H1 (cell line): ENCODE measurements around the gene ARID1B. TPM values are rescaled to one million over a fixed set of nuclear protein-coding genes. Genes with fewer than 3 reads are reported as not detected.

Experiments
- POLR2A ChIP-seq, 2 experiments: IDR thresholded peaks; 1 replicate in 1 of 2; 2 replicates in 1 of 2; pipeline ENCODE4 v1.6.1; 2011; ENCODE audit warnings: low read depth in 2 of 2, low read length in 2 of 2, mild to moderate bottlenecking in 2 of 2; ENCODE audit errors: control extremely low read depth in 1 of 2
- polyA plus RNA-seq, 7 experiments: library from polyadenylated mRNA; depleted of rRNA in 3 of 7; stranded (reverse) in 5 of 7; unstranded in 2 of 7; fragments of >200 nt in 5 of 7; fragments of 200-250 nt in 2 of 7; gene quantifications; 1 replicate in 5 of 7; 2 replicates in 1 of 7; 4 replicates in 1 of 7; pipeline versions ENCODE4 v1.2.1 to v1.2.3, GENCODE V29; 2011 to 2013; ENCODE audit warnings: missing spikeins in 2 of 7, mixed read lengths in 2 of 7
- total RNA-seq: library from RNA; stranded (reverse); fragmentation: NEBNext Ultra II Directional; extraction: Animal tissue kit (Norgen Biotek cat#: 25700); gene quantifications from 2 replicates; pipeline ENCODE4 v1.2.1, GENCODE V29; 2021
- TF ChIP-seq, protein P1 (sequence below): fragments of 300-600 bp; sonication (generic); IDR thresholded peaks from 2 replicates; pipeline ENCODE4 v1.7.1; 2012; ENCODE audit warnings: low read length, moderate library complexity, mild to moderate bottlenecking, inconsistent platforms; ENCODE audit not compliant: insufficient replicate concordance

Gene ARID1B
- total and polyA plus RNA-seq, 2 of the 8 experiments (the other 6 are each of a cell fraction or from before 2014, with no cell fraction given), result 24.3 to 70.3 TPM

DNA sequence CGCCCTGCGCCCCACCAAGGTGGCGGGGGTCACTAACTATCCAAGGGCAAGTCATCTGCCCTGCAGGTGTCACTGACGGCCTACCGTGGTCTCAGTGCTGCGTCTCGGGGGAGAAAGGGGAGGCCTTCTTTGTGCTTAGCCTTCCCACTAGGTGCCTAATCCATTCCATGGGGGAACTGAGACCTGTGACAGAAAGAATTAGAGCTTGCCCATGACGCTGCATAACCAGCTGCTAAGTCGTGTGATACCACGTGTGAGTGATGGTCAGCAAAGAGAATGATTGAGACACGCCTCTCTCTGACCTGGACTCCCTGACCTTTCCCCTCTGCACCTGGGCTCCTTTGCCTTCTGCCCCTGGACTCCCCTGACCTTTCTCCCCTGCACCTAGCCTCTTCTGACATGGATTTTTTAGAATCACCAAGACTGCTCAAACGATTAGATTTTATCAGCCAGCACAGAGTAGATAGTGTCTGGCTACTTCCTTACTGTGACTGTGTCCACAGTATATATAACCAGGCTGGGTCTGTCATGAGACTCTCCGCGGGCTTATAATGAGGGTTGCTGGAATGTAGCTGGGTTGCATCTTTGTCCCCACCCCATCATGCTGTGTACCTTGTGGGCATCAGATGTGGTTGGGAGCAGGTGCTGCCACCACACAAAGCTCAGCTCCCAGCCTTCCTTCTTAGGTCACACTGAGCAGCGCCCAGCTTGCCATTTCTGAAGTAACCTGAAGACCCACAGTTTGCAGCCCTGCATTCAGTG lies 405.5 kb downstream of the ARID1B start (continued):
- TF ChIP-seq, protein P1, sequence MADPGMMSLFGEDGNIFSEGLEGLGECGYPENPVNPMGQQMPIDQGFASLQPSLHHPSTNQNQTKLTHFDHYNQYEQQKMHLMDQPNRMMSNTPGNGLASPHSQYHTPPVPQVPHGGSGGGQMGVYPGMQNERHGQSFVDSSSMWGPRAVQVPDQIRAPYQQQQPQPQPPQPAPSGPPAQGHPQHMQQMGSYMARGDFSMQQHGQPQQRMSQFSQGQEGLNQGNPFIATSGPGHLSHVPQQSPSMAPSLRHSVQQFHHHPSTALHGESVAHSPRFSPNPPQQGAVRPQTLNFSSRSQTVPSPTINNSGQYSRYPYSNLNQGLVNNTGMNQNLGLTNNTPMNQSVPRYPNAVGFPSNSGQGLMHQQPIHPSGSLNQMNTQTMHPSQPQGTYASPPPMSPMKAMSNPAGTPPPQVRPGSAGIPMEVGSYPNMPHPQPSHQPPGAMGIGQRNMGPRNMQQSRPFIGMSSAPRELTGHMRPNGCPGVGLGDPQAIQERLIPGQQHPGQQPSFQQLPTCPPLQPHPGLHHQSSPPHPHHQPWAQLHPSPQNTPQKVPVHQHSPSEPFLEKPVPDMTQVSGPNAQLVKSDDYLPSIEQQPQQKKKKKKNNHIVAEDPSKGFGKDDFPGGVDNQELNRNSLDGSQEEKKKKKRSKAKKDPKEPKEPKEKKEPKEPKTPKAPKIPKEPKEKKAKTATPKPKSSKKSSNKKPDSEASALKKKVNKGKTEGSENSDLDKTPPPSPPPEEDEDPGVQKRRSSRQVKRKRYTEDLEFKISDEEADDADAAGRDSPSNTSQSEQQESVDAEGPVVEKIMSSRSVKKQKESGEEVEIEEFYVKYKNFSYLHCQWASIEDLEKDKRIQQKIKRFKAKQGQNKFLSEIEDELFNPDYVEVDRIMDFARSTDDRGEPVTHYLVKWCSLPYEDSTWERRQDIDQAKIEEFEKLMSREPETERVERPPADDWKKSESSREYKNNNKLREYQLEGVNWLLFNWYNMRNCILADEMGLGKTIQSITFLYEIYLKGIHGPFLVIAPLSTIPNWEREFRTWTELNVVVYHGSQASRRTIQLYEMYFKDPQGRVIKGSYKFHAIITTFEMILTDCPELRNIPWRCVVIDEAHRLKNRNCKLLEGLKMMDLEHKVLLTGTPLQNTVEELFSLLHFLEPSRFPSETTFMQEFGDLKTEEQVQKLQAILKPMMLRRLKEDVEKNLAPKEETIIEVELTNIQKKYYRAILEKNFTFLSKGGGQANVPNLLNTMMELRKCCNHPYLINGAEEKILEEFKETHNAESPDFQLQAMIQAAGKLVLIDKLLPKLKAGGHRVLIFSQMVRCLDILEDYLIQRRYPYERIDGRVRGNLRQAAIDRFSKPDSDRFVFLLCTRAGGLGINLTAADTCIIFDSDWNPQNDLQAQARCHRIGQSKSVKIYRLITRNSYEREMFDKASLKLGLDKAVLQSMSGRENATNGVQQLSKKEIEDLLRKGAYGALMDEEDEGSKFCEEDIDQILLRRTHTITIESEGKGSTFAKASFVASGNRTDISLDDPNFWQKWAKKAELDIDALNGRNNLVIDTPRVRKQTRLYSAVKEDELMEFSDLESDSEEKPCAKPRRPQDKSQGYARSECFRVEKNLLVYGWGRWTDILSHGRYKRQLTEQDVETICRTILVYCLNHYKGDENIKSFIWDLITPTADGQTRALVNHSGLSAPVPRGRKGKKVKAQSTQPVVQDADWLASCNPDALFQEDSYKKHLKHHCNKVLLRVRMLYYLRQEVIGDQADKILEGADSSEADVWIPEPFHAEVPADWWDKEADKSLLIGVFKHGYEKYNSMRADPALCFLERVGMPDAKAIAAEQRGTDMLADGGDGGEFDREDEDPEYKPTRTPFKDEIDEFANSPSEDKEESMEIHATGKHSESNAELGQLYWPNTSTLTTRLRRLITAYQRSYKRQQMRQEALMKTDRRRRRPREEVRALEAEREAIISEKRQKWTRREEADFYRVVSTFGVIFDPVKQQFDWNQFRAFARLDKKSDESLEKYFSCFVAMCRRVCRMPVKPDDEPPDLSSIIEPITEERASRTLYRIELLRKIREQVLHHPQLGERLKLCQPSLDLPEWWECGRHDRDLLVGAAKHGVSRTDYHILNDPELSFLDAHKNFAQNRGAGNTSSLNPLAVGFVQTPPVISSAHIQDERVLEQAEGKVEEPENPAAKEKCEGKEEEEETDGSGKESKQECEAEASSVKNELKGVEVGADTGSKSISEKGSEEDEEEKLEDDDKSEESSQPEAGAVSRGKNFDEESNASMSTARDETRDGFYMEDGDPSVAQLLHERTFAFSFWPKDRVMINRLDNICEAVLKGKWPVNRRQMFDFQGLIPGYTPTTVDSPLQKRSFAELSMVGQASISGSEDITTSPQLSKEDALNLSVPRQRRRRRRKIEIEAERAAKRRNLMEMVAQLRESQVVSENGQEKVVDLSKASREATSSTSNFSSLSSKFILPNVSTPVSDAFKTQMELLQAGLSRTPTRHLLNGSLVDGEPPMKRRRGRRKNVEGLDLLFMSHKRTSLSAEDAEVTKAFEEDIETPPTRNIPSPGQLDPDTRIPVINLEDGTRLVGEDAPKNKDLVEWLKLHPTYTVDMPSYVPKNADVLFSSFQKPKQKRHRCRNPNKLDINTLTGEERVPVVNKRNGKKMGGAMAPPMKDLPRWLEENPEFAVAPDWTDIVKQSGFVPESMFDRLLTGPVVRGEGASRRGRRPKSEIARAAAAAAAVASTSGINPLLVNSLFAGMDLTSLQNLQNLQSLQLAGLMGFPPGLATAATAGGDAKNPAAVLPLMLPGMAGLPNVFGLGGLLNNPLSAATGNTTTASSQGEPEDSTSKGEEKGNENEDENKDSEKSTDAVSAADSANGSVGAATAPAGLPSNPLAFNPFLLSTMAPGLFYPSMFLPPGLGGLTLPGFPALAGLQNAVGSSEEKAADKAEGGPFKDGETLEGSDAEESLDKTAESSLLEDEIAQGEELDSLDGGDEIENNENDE, result no peak
- TF ChIP-seq POLR2A (IDR thresholded peaks at IDR 0.05; ENCODE audit: control extremely low read depth in 1 of 2, low read depth in 2 of 2, low read length in 2 of 2), result 0 out of 3 replicates have a peak, but pooled peaks of 1 of the 2 experiments have one; percentile 21
- TF ChIP-seq, all 59 proteins: peak for 1
